GM21381 (cell line): ENCODE data around the gene NEUROD4.
A peak's percentile ranks its signal among the peaks of the same experiment; 100 is the strongest.
"Not testable (repeated sequence)": the region's sequence is repeated elsewhere in the genome, so short reads cannot be mapped to it uniquely, and the experiment has no call there.

Experiments used
- ATAC-seq: cut with Tn5 transposase; IDR thresholded peaks from one replicate; pipeline ENCODE4 v1.9.1; 2021; ENCODE audit warnings: mild to moderate bottlenecking, moderate library complexity; ENCODE audit not compliant: unreplicated experiment

The NEUROD4 gene, protein sequence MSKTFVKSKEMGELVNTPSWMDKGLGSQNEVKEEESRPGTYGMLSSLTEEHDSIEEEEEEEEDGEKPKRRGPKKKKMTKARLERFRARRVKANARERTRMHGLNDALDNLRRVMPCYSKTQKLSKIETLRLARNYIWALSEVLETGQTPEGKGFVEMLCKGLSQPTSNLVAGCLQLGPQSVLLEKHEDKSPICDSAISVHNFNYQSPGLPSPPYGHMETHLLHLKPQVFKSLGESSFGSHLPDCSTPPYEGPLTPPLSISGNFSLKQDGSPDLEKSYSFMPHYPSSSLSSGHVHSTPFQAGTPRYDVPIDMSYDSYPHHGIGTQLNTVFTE

DNA sequence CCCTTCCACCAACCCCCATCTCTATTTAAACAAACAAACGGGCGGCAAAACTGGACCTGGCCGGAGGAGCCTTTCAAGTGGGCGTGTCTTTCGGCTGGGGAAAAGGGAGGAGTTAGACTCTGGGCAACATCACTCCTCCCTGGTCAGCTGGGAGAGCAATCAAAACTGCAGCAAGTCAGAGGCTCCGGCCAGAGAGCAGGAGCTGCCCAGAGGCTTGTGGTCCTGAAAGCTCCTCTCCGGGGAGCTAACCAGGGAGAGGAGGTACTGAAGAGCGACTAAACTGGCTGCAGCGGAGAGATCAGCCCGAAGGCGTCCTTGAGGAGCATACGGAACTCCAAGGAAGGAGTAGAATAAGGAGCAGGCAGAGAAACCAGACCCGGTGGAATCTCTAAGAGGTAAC, at the start of gene NEUROD4:
Gene NEUROD4 (plus strand): TSS at position 191 of the 400 bp plus-strand sequence. CDS start 6,466 bp downstream, outside the sequence.
- ATAC-seq: no peak

DNA sequence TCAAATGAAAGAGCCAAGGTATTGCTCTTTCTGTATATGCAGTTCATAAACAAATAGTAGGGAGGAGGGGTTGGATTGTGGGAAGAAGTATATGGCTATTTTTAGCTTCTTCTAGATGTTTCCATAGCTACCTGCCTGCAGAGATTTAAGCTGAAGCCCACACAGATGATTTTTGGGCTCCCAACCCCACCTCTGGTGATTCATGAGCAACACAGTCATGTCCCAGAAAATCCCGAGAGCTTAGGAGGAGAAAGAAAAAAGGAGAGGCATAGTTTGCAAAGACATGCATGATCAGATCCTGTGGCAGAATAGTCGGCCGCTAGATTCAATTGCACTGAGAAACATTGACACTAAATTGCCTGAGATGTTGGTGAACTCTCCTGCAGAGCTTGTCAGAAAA, 49.0 kb upstream of the NEUROD4 start:
- ATAC-seq: no peak

DNA sequence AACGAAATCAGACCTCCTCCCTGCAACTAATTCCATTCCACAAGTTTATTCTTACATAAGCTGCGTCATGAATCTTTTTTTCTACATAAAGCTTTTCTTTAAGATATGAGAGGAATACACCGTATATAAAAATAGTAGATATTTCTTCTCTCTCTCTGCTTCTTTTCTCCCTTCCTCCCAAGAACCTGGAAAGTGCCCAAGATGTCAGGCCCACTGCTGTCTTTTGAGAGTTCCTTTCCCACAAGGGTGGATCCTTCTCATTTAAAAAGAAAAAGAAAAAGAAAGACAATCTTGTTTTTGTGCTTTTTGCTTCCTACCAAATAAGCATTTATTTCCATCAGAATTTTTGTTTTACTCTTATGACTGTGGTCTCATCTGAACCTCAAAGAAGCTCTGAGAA, 46.2 kb upstream of the NEUROD4 start:
- no peak for ATAC-seq

DNA sequence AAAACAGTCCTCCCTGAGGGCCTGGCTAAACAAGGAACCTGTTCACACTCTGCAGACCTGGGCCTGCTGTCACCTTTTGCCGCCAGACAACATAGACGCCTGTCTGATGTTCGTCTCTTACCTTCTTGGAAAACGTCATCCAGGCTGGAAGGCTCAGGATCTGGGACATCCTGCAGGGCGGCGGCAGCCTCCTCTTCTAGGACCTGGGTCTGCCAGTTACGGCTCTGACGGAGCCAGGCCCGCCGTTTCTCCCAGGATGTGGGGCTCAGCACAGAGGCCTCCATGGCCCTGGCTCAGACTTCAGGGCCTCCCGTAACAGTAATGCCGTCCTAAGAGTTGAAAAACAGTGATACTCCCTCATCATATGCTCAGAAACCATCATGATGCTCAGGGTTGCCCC, 45.5 kb upstream of the NEUROD4 start:
- no peak for ATAC-seq

DNA sequence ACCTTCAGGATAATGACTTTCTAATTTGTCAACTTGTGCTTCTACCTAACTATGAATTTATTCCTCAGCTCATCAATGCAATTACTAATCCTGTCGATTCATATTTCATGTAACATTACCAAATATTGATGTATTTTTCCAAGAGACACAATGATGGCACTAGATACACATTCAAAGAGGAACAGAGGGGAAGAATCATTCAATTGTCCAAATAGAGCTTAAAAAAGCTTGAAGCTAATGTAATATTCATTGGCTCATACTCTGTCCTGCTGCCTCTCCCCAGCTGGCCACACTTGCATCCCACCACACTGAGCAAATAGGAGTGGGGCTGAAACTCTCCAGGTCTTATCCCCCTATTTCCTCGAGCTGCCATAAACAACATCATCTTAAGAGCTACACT, 44.5 kb upstream of the NEUROD4 start:
- ATAC-seq: no peak

DNA sequence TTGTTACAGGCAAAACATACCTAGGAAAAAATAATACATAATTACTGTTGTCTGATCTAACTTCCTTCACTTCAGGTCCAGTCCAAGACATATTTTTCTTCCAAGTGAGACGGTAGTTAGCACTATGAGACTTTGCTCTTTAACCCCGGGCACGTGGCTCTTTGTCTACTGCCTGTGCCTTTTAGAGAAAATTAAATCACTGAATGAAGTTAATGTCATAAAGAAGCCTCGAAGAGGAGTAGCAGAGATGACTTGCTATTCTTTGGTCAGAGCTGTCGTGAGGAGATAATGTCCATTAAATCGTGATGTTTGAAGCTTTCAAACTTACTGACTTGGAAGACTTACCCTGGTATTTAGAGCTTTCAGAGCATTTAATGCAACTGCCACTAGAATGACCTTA, 43.9 kb upstream of the NEUROD4 start:
- no peak for ATAC-seq

DNA sequence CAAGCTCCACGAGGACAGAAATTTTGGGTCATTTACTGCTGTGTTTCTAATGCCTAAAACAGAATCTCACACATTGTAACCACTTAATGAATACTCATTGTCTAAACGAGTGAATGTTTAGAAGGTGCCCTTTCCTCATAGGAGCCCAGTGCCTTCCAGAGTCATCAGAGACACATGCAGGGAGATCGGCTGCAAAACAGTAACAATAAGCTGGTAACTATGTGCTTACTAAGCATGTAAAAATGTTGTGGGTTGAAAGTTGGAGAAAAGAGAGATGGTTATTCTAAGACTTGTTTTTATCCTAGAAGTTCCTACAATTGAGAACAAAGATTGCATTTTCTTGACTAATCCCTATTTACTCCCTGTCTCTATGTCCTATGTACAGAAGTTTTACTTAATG, 42.6 kb upstream of the NEUROD4 start:
- no peak for ATAC-seq

DNA sequence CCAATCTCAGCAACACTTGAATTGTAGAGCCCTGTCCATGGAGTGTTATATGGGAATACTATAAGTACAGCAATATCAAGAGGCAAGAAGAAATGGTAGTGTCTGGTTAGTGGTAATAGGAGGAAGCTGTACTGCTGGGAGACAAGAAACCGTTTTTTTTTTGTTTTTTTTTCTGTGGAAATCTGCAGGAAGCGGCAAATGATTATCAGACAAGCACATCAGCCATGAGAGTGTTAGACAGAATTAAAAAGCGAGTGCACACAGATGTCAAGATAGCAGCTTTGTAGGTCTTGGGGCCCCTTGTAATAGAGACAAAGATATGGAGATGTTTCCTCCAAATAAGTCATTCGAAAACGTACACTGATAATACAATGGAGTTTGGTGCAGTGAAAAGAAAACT, 41.9 kb upstream of the NEUROD4 start:
- no peak for ATAC-seq

DNA sequence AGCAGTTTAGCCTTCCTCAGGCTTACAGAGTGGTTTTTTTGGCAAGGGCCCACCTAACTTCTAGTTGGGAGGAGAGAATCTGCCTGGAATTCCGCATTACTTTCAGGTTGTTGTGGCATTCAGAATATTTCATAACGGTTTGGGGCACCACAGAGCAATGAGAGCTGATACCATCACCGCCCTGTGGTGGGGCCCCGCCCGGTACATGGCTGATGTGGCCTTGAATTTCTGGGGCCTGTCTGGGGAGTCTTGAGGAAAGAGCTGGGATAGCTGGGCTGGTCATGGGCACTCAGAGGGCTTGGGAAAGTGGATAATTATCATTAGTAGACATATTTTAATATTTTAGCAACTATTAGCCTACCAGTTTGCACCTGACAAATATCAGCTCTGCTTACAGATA, 39.4 kb upstream of the NEUROD4 start:
- ATAC-seq: no peak

DNA sequence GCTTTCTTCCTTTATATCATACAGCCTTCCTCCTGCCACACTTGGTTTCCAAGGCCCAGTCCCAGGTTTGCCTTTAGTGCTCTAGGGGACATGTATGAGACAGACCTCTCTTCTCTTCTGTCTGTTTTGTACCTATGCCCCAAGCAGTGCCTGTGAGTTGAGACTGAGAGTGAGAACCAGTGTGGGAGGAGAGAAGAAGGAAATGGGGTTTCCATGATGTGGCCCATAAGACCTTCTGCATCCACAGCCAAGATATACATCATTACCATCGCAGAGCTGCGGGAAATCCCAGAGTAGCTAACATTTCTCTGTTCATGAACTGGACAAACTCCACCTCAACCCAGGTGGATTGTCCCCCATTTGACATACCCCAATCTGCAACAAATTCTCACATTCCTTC, 38.0 kb upstream of the NEUROD4 start:
- ATAC-seq: no peak

DNA sequence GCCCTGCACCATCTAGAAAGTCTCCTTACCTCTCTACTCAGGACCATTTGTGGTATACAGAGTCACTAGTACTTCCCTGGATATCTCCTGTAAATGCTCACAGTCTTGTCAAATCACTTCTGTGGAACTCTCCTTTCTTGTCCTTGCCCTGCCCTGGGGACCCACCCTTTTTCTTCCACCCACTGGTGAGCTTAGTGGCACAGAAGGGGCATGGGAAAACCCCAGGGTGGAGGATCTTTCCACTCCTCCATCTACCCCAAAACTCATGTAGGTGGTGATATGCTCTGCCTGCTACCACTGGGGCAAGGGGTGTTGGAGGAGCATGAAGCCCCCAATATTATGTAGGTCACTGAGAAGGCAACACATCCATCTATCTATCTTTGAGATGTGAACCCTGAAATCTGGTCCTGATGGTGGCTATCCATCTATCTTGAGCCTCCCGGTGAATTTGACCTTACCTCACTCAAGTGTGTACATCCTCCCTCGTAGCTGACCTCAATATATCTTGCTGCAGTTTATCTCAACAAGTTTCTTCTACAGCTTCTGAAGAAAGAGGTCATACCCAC, 36.2 kb upstream of the NEUROD4 start:
- ATAC-seq: no peak

DNA sequence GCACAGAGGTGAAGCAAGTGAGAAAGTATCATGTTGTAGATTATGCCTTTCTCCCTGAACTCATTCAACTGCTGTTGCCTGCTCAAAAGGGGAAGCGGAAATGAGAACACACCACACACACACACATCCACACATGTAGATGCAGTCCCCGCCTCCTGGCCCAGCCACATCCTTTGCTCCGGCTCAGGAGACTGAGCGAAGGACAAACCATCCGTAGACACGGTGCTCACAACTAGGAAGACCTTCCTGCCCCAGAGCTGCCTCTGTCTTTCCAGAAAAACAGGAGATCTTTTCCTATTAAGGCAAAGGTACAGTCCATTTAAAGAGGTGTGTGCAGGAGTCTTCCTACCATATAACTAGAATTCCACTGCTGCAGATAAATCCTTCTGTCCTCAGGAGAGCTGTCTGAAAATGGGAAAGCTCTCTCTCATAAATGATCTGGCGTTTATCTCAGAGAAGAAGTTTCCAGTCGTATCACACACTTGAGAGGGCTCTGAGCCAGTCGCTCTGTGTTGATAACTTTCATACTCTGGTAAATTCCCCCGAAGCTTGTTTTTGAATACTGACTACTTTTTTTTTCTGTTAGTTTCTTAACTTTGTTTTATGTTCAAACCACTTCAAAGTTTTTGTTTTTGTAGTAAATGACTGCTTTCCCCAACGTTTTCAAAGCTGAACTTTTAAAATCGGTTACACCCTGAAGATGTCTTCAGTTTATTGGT, 35.0 kb upstream of the NEUROD4 start, which contains the start of gene TESPA1:
Gene TESPA1 (minus strand): TSS at position 105 of the 719 bp plus-strand sequence. CDS start 10,200 bp downstream, outside the sequence.
- peak; percentile 97 for ATAC-seq

DNA sequence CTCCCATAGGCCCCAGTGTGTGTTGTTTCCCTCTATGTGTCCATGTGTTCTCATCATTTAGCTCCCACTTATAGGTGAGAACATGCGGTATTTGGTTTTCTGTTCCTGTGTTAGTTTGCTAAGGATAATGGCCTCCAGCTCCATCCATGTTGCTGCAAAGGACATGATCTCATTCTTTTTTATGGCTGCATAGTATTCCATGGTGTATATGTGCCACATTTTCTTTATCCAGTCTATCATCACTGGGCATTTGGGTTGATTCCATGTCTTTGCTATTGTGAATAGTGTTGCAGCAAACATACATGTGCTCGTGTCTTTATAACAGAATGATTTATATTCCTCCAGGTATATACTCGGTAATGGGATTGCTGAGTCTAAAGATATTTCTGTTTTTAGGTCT, 33.0 kb upstream of the NEUROD4 start:
- ATAC-seq: not testable (repeated sequence)

DNA sequence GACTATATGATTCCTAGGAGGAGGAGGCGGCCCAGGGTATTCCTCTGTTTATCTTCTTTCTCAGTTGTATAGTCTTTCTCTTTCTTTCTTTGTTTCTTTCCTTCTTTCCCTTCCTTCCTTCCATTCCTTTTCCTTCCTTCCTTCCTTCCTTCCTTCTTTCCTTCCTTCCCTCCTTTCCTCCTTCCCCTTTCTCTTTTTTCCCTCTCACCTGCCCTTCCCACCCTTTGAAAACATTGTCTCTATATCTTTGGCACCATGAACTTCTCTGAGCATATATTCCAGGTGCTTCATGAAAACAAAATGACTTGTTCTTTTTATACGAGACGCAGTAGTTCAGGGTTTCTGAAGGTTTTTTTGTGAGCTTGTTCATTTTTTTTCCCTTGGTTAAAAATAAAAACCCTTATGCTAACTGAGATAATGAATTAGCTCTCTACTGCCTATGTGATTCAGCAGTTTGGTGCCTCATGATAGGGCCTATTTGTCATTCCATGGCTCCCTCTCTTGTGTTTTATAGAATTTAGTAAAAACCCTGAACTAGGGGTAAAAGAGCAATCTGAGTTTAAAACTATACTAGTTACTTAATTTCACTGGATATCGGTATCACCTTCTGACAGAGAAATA, 32.1 kb upstream of the NEUROD4 start:
- no peak for ATAC-seq

DNA sequence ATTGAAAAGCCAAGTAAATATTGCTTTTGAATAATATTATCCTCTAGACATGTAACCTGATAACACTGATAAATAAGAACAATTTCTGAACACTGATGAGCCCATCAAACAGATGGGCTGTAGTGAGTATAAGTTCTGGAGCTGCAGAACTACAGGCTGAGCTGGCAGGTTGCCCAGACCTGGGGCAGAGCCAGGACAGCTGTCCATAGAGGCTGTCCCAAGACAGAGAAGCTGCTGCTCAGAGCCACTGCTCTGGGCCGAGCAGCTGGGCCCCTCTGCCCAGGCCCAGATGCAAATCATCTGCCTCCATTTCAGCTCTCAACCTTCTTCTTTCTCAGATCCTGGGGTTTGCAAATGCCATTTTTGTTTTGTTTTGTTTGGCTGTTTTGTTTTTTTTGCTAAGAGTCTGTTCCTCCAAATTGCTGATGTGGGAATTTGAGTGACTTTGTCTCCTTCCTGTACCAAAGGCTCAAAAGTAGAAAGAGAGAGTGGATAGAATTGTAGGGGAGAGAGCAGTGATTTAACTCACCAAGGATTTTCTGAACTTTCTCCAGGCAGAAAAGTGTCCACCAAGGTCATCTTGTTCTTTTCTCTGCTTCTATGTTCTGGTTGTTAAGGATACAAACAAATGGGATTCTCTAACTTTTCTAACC, 31.2 kb upstream of the NEUROD4 start:
- ATAC-seq: no peak

DNA sequence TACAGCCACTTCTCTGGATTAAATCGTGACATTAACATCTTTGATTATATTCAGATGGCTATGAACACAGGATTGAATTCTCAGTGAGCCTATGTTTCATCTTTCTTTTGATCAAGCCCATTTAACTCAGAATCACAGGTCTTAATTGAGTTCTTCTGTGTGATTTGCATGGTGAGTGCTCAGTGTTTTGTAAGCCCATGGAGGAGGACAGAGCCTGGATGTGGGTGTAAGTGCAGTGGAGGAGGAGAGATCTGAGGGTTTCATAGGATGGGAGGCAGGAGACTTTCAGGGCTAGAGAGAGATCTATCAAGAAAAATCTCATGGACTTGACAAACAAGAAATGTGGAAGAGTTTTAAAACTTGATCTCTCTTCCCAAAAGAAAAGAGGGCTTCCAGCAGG, 29.9 kb upstream of the NEUROD4 start:
- ATAC-seq: no peak

DNA sequence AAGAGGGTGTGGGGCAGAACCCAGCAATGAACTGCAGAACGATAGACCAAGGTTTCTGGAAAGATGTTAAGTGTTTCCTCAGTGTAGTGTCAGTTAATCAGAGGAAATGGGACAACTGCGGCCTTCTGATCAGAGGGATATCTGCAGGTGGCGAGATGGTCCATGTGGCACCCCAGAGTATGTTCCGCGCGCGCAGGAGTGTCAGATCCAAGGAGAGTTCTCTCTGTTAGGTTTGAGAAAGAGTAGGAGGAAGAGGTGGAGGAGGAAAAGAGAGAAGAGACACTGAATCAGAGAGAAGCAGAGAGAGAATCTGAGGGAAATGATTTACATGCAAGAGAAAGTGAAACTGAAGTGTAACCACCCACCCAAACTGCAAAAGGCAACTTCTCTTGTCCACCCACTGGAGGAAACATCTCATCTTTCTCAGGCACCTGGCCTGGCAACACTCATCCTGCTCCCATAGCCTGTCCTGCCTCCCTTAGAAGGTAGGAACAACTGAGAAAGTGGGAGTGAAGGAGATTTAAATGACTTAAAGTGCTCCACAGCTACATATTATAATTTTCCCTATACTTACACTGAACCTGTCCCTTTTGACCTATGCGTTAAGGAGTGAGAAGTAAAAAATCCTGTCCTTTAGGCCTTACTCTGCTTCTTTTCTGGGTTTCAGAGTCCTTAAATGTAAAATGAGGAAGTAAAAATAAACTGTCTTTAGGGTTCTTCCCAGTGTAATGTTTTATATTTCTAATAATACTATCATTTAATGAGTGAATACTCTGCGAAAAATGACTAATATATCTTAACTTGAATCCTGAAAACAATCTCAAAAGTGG, 28.4 kb upstream of the NEUROD4 start:
- peak; percentile 73 for ATAC-seq

DNA sequence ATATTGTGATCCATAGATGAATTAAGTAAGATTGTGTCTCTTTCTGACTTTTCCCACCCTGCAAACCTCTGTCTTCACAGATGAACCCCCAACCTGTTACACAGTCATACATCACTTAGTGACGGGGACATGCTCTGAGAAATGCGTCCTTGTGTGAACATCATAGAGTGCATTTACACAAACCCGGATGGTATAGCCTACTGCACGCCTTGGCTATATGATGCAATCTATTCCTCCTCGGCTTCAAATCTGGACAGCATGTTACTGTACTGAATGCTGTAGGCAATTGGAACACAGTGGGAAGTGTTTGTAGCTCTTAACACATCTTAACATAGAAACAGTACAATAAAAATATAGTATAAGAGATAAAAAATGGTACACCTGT, 27.8 kb upstream of the NEUROD4 start:
- peak; percentile 34 for ATAC-seq

DNA sequence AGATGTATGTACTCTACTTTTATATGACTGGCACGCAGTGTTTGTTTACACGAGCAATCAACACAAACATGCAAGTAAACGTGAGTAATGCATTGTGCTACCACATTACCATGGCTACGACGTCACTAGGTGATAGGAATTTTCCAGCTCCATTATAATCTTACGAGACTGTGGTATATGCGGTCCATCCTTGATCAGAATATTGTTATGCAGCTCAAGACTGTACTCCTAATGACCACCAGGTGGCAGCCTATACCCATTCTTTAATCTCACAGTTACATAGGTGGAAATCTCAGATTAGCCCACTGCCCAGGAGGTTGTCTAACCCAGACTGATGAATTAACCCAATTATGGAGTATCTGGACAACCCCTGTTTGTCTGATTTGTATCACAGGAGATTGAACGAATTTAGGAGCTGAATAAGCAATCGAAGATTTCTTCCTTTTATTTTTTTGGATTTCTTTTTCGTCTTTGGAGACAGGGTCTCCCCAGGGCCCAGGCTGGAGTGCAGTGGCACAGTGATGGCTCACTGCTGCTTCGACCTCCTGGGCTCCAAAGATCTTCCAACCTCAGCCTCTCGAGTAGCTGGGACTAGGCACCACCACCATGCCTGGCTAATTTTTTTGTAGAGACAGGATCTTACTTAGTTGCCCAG, 26.5 kb upstream of the NEUROD4 start:
- no peak for ATAC-seq

DNA sequence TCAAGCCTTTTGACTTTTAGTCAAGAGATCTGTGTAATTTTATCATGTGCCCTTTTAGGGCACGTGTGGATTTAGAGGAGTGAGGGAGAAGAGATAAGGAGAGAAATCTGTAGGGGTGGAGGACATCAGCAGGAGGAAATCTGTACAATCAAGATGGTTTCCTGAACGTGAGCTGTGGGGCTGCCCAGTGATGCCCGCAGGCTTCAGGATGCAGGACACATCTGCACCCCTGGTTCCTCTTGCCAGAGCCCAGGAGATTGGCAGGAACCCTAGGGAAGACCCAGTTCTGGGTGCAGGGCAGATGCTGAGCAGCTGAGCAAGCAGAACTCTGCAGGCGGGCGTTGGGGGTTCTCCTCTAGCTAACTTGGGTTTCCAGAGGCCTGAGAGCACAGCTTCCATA, 23.6 kb upstream of the NEUROD4 start:
- no peak for ATAC-seq
